ENCODE data around the gene CNDP2.
A peak's percentile ranks its signal among the peaks of the same experiment; 100 is the strongest.
"Not testable (repeated sequence)": the region's sequence is repeated elsewhere in the genome, so short reads cannot be mapped to it uniquely, and the experiment has no call there.

The CNDP2 gene

DNA sequence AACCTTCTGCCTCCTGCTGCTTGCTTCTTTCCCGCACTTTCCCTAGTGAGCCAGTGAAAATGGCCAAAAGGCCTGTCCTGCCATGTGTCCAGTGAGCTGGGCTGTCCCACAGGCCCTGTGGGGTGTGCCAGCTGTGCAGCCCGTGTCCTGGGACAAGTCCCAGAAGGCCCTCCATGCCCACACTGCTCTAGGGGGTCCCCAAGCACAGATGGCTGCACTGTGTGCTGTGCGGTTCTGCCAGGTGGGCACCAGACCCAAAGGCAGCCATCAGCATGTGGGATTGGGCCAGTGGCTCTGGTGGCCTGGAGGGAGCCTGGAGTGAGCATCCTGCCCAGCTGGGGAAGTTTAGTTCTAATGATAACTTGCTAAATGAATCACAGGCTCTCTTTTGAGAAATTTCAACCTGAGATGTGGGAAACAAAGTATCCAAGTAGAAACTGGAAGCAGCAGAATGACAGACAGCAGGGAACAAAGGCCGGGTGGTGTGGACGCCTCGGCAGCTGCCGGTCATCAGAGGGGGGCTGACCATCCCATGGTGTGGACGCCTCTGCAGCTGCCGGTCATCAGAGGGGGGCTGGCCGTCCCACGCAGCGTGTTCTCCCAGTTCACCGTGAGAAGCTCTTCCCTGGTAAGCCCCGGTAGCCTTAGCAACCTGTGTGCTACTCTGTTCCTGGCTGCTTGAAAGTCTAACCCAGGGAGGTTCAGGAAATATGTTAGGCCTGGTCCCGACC lies 9.9 kb upstream of the CNDP2 start:
- Mint-ChIP-seq H3K36me3 (no peaks in the 10 kb centered on the region), H3K27ac (no peak overlapping the region), H3K4me3 (no peak overlapping the region), H3K27me3 (no peaks in the 10 kb centered on the region), H3K9me3 (ENCODE audit: low read depth) (no peaks in the 10 kb centered on the region), H3K4me1 (ENCODE audit: low read depth) (peaks cover 19% of the 10 kb centered on the region)

DNA sequence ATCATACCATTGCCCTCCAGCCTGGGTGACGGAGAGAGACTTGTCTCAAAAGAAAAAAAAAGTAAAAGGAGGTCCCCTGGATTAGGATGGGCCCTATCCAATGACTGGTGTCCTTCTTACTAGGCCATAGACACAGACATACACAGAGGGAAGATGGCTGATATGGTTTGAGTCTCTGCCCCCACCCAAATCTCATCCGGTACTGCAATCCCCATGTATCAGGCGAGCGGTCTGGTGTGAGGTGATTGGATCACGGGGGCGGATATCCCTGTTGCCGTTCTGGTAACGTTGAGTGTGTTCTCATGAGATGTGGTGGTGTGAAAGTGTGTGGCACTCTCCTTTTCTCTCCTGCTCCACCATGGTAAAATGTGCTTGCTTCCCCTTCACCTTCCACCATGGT lies 7.8 kb upstream of the CNDP2 start:
- Mint-ChIP-seq H3K4me3 (no peak overlapping the region), H3K9me3 (ENCODE audit: low read depth) (no peaks in the 10 kb centered on the region), H3K36me3 (no peaks in the 10 kb centered on the region), H3K27ac (no peak overlapping the region), H3K27me3 (no peaks in the 10 kb centered on the region), H3K4me1 (ENCODE audit: low read depth) (peaks cover 17% of the 10 kb centered on the region)

DNA sequence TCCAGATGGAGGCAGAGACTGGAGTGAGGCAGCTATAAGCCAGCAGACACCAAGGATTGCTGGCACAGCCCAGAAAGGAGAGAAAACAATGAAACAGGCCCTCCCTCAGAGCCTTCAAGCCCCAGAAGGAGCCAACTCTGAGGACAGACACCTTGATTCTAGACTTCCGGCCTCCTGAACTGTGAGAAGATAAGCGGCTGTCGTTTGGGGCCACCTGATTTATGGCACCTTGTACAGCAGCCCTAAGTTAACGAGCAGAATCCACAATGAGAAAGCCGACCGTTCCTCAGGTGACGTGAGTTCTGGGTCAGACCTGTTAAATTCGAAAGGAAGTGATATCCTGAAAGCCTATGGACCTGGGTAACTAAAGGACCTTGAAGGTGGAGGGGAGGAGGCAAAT lies 7.3 kb upstream of the CNDP2 start:
- H3K4me1 Mint-ChIP-seq (ENCODE audit: low read depth) = peaks cover 21% of the 10 kb centered on the region
- no peak overlapping the region for H3K4me3 Mint-ChIP-seq
- no peaks in the 10 kb centered on the region for H3K9me3 Mint-ChIP-seq (ENCODE audit: low read depth)
- H3K36me3 Mint-ChIP-seq = no peaks in the 10 kb centered on the region
- H3K27ac Mint-ChIP-seq = no peak overlapping the region
- no peaks in the 10 kb centered on the region for H3K27me3 Mint-ChIP-seq

DNA sequence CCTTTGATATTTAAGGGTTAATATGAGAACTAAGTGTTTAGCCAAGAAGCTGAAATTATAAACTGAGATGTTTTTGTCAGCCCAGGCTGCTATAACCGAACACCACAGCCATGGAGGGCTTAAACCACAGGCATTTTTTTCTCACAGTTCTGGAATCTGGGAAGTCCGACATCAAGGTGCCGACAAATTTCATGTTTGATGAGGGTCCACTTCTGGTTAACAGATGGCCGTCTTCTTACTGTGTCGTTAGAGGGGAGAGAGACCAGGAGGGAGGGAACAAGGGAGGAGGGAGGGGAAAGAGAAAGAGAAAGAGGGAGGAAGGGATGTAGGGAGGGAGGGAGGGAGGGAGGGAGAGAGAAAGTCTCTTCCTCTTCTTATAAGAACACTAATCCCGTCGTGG lies 6.5 kb upstream of the CNDP2 start:
- no peaks in the 10 kb centered on the region for H3K27me3 Mint-ChIP-seq
- H3K27ac Mint-ChIP-seq = no peak overlapping the region
- H3K36me3 Mint-ChIP-seq = no peaks in the 10 kb centered on the region
- no peak overlapping the region for H3K4me3 Mint-ChIP-seq
- H3K4me1 Mint-ChIP-seq (ENCODE audit: low read depth) = peaks cover 20% of the 10 kb centered on the region
- H3K9me3 Mint-ChIP-seq (ENCODE audit: low read depth) = no peaks in the 10 kb centered on the region

DNA sequence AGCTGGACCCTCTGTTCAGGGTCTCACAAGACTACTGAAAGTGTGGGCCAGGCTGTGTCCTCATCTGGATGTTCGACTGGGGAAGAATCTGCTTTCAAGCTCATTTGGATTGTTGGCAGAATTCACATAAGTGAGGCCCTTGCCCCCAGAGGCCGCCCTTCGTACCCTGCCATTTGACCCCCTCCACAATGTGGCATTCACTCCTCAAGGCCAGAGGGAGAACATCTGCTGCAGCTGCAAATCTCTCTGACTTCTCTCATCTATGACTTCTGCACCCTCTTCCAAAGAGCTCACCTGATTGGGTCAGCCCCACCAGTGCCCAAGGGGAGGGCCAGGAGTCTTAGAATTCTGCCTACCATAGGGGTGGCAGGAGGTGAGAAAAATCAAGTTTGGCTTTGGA lies 3.9 kb upstream of the CNDP2 start:
- no peak overlapping the region for H3K4me3 Mint-ChIP-seq
- H3K9me3 Mint-ChIP-seq (ENCODE audit: low read depth) = no peaks in the 10 kb centered on the region
- no peak overlapping the region for H3K27ac Mint-ChIP-seq
- H3K4me1 Mint-ChIP-seq (ENCODE audit: low read depth) = peaks cover 18% of the 10 kb centered on the region
- H3K27me3 Mint-ChIP-seq = no peaks in the 10 kb centered on the region
- H3K36me3 Mint-ChIP-seq = no peaks in the 10 kb centered on the region

DNA sequence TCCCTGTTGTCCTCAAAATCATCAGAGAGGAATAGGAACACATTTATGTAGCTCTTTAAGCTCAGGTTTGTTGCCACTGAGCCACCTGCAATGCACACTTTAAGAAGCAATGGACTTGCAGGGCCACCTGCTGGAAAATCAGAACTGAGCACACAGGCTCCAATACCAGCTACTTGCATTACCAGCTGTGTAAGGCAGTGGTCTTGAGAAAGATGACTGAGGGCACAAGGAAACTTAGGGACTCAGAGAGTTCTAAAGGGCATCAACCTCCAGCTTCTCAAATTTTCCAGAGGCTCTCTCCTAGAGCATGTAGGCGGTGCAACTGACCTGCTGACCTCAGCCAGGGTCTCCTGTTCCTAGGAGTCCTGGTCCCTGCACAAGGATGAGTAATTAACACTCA lies 2.5 kb upstream of the CNDP2 start:
- H3K27ac Mint-ChIP-seq = no peak overlapping the region
- no peaks in the 10 kb centered on the region for H3K9me3 Mint-ChIP-seq (ENCODE audit: low read depth)
- H3K36me3 Mint-ChIP-seq = no peaks in the 10 kb centered on the region

DNA sequence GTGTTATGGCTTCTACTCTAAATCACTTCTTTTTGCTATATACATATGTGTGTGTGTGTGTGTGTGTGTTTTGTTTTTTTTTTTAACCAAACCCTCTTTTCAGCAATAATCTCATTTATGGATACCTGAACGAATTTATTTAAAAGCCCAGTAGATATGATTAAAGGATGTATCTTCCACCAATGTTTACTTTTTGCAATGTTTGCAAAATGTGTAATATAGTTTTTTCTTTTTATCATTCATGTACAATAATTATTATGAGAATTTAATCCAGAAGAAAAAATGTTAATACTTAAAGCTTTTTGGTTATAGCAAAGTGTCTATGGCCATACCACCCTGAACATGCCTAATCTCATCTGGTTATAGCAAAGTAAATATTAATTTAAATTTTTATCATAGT lies 1.6 kb upstream of the CNDP2 start:
- H3K4me1 Mint-ChIP-seq (ENCODE audit: low read depth) = peaks cover 40% of the 10 kb centered on the region
- peak overlapping the region; percentile 27 for H3K4me3 Mint-ChIP-seq
- no peaks in the 10 kb centered on the region for H3K27me3 Mint-ChIP-seq
- H3K9me3 Mint-ChIP-seq (ENCODE audit: low read depth) = no peaks in the 10 kb centered on the region
- H3K36me3 Mint-ChIP-seq = no peaks in the 10 kb centered on the region
- no peak overlapping the region for H3K27ac Mint-ChIP-seq

More for the DNA sequence above, 2.5 kb upstream of the CNDP2 start:
- Mint-ChIP-seq H3K27me3 (no peaks in the 10 kb centered on the region), H3K4me3 (no peak overlapping the region), H3K4me1 (ENCODE audit: low read depth) (peaks cover 32% of the 10 kb centered on the region)

DNA sequence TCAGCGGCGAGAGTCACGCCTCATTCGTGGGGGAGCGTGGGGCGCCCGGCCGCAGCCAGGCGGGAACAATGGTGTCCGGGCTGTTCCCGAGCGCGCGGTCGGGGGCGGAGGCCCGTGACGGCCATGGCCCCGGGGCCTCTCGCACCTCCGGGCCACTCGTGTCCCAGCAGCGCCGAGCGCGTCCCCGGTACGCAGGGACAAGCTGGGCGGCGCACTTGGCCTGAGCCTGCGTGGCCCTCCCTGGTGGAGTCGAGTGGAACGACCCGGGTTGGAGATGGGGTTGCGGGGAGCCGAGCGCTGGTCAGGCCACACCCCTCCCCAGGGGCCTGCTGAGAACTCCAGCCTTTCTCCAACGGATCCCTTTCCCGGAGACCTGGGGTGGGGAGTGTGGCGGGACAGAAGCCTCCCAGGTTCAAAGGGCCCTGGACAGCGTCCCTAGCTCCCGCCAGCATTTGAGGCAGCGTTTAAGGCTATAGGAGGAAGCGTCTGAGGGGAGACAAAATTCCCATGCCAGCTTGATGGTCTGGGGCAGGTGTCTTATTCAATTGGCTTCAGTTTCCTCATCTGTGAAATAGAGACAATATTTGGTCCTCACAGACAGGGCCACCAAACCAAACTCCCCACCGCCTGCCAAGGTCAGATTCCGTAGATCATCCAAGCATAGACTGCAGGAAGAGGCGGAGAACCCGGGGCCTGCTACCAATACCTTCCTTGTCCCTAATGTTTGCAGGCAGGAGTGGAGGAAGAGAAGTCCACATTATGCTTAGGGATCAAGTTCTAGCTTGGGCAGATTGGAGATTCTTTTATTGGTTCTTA lies 553 bp downstream of the CNDP2 start:
- Mint-ChIP-seq H3K27ac (peak overlapping the region; percentile 96), H3K4me3 (peak overlapping the region; percentile 98), H3K36me3 (peaks cover 4% of the 10 kb centered on the region), H3K27me3 (no peaks in the 10 kb centered on the region), H3K9me3 (ENCODE audit: low read depth) (no peaks in the 10 kb centered on the region), H3K4me1 (ENCODE audit: low read depth) (peaks cover 58% of the 10 kb centered on the region)

DNA sequence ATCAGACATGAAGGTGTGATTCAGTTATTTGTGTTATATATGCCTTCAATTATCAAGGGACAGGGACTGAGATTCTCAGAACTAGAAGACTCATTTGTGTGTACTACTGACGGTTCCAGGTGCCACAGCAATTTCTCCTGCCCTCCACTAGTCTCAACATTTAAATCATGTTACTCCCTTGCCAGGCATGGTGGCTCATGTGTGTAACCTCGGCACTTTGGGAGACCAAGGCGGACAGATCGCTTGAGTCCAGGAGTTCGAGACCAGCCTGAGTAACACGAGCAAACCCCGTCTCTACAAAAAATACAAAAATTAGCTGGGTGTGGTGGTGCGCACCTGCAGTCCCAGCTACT lies 1.1 kb downstream of the CNDP2 start:
- Mint-ChIP-seq H3K4me1 (ENCODE audit: low read depth) (peaks cover 59% of the 10 kb centered on the region), H3K9me3 (ENCODE audit: low read depth) (no peaks in the 10 kb centered on the region), H3K27ac (peak overlapping the region; percentile 96), H3K4me3 (peak overlapping the region; percentile 86), H3K27me3 (no peaks in the 10 kb centered on the region), H3K36me3 (peaks cover 4% of the 10 kb centered on the region)

DNA sequence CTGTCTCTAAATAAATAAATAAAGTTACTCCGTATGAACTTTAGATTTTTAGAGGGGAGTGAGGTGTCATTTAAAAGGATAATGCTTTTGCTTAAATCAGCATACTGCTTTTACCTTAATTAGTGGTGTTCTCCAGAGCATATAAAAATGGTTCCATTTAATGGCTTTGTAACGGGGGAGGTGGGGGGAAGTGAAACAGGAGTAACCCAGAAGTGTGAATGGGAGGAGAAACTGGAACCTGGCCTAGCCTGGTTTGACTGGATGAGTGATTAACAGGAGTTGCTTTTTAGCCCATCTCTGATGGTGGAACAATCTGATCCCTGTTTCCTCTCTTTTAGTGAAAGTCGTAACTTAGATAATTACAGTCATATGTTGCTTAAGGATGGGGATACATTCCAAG lies 1.6 kb downstream of the CNDP2 start:
- Mint-ChIP-seq H3K4me1 (ENCODE audit: low read depth) (peaks cover 63% of the 10 kb centered on the region), H3K36me3 (peaks cover 4% of the 10 kb centered on the region)

DNA sequence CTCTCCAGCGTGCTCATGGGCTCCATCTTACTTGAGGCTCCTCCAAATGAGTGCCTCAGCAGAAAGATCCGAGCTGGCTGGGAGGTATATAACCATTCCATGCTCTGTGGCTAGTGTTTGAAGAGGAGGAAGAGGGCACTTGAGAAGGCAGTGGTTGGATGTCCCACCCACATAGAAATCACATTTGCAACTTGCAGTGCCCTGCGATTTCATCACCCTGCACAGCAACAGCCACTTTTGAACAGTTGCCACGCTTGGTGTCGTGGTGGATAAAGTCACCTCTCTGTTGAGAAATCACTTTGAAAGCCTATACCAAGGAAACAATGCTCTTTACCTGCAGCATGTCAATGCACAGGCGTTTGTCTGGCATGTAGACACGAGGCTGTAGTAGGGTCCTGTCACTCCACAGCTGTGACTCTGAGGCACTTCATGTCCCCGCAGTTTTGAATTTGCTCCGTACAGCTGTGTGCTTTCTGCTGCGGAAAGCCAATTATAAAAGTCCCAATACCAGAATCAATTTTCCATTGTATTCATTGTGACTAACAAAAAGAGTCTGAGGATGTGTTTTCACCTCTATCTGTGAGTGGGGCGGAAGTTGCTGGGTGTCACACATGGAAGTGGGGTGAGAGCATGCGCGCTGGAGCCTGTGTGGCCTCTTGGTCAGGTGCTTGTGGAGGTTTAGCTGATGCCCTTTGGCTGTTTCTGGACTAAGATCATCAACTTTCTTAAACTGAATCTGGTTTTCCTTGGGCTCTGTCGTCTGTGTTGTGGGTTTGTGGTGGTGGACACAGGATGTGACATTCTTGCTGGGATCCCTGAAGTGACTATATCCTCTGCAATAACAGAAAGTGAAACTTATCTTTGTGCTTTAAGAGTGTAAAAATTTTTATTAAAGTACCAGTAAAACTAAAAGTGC lies 2.8 kb downstream of the CNDP2 start:
- H3K9me3 Mint-ChIP-seq (ENCODE audit: low read depth) = no peaks in the 10 kb centered on the region
- H3K27ac Mint-ChIP-seq = peak overlapping the region; percentile 96
- H3K36me3 Mint-ChIP-seq = peaks cover 6% of the 10 kb centered on the region
- H3K4me1 Mint-ChIP-seq (ENCODE audit: low read depth) = peaks cover 61% of the 10 kb centered on the region
- H3K4me3 Mint-ChIP-seq = peak overlapping the region; percentile 86
- no peaks in the 10 kb centered on the region for H3K27me3 Mint-ChIP-seq

More for the DNA sequence above, 1.6 kb downstream of the CNDP2 start:
- Mint-ChIP-seq H3K9me3 (ENCODE audit: low read depth) (no peaks in the 10 kb centered on the region), H3K27me3 (no peaks in the 10 kb centered on the region), H3K27ac (peak overlapping the region; percentile 96), H3K4me3 (peak overlapping the region; percentile 86)

DNA sequence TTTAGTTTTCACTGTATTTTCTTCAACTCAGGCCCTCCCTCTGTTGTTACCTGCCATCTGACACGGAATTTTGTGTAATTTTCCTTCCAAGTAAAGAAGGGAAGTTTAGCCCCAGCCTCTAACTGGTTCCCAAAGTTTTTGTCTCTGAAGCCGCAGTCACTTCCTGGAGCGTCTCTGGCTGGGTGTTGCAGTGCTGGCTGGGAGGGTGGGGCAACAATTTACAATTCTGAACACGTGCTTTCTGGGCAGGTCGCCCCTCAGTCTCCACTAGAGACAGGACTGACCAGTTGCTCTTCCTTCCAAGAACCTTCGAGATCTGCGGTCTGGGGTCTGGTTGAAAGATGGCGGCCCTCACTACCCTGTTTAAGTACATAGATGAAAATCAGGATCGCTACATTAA lies 3.5 kb downstream of the CNDP2 start:
- H3K4me1 Mint-ChIP-seq (ENCODE audit: low read depth) = peaks cover 60% of the 10 kb centered on the region
- H3K27ac Mint-ChIP-seq = peak overlapping the region; percentile 96
- H3K27me3 Mint-ChIP-seq = no peaks in the 10 kb centered on the region
- H3K36me3 Mint-ChIP-seq = peaks cover 7% of the 10 kb centered on the region
- H3K4me3 Mint-ChIP-seq = peak overlapping the region; percentile 86
- H3K9me3 Mint-ChIP-seq (ENCODE audit: low read depth) = no peaks in the 10 kb centered on the region

DNA sequence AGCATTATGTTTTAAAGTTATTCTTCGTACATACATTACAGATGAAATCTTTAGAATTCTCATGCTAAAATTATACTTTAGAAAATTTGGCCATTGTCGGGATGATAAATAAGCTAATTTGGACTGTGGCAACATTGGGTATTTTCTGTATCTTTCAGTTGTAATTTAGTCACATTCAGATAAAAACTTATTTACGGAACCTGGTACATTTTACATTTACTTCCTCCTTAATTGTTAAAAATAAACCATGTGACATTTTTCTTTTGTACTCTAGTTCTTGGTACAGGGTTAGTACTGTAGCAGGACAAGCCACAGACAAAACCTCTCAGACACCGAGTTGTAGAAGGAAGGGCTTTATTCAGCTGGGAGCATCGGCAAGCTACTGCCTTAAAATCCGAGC lies 4.2 kb downstream of the CNDP2 start:
- Mint-ChIP-seq H3K36me3 (peaks cover 8% of the 10 kb centered on the region), H3K4me1 (ENCODE audit: low read depth) (peaks cover 60% of the 10 kb centered on the region), H3K4me3 (peak overlapping the region; percentile 86), H3K27me3 (no peaks in the 10 kb centered on the region), H3K27ac (peak overlapping the region; percentile 96), H3K9me3 (ENCODE audit: low read depth) (no peaks in the 10 kb centered on the region)

DNA sequence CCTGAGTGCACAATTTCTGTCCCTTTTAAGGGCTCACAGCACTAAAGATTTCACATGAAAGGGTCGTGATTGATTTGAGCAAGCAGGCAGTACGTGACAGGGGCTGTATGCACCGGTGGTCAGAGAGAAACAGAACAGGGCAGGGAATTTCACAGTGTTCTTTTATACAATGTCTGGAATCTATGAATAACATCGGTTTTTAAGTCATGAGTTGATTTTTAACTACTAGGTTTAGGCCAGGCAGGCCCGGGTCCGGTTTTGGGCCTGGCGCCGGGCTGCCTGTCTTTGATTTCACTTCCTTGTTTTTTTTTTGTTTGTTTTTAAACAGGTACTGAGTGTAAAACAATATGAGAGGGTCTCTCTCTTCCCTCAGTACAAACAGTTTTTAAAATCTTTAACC lies 4.6 kb downstream of the CNDP2 start:
- not testable (repeated sequence) for H3K36me3 Mint-ChIP-seq; H3K27me3 Mint-ChIP-seq; H3K9me3 Mint-ChIP-seq (ENCODE audit: low read depth)
- H3K4me3 Mint-ChIP-seq = peak overlapping the region; percentile 86
- H3K4me1 Mint-ChIP-seq (ENCODE audit: low read depth) = peaks cover 57% of the 10 kb centered on the region
- peak overlapping the region; percentile 96 for H3K27ac Mint-ChIP-seq

DNA sequence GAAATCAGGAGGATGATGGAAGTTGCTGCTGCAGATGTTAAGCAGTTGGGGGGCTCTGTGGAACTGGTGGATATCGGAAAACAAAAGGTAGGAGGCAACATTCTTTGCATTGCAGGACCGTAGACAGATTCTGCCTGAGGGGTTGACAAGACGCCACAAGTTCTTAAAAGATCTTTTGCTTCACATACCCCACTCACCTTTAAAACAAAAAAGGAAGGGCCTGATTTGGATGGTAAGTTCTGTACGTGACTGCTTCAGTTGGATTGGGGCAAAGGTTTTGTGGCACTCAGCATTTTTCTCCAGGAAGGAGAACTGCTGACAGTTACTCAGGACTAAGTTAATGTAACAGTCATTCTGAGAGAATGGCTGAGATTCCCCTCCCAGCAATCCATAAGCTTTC lies 5.2 kb downstream of the CNDP2 start:
- H3K4me3 Mint-ChIP-seq = peak overlapping the region; percentile 14
- H3K9me3 Mint-ChIP-seq (ENCODE audit: low read depth) = no peaks in the 10 kb centered on the region
- peak overlapping the region; percentile 96 for H3K27ac Mint-ChIP-seq
- peaks cover 57% of the 10 kb centered on the region for H3K4me1 Mint-ChIP-seq (ENCODE audit: low read depth)
- peaks cover 8% of the 10 kb centered on the region for H3K36me3 Mint-ChIP-seq
- no peaks in the 10 kb centered on the region for H3K27me3 Mint-ChIP-seq

Data from activated naive CD8-positive, alpha-beta T cell (primary cell).